ENCODE results near the gene MAP3K3. TPM values are rescaled to one million over a fixed set of nuclear protein-coding genes. Genes with fewer than 3 reads are reported as not detected.

Gene MAP3K3
- total and polyA plus RNA-seq, 2 experiments from 2014 or later, result 8.6 to 36.7 TPM

GRCh38 chr17:63705657-63706056, 83.4 kb downstream of the MAP3K3 start:
- Histone ChIP-seq H3K9ac (no peak overlapping the region), H3K27me3 (replicated peaks; ENCODE audit: insufficient read depth) (no peaks in the 10 kb centered on the region), H3K36me3 (ENCODE audit: low read depth) (peaks cover 15% of the 10 kb centered on the region; the same call in 1 of the 2 replicates), H3F3A (ENCODE audit: insufficient read depth) (peaks cover 5% of the 10 kb centered on the region; the same call in 1 of the 2 replicates), H3K27ac (no peak overlapping the region), H3K4me3 (no peak overlapping the region), H3K79me2 (ENCODE audit: insufficient read depth) (no peaks in the 10 kb centered on the region), H2AFZ (no peak overlapping the region), H3K4me2 (ENCODE audit: unreplicated experiment) (no peak overlapping the region), H3K9me3 (ENCODE audit: low read depth) (no peaks in the 10 kb centered on the region), H3K4me1 (ENCODE audit: insufficient read depth) (0 out of 2 replicates have a peak, but pooled peaks cover 4% of the 10 kb centered on the region), H4K20me1 (ENCODE audit: insufficient read depth) (no peaks in the 10 kb centered on the region), H3K9me2 (ENCODE audit: insufficient read depth) (no peaks in the 10 kb centered on the region)
- TF ChIP-seq EZH2 (IDR thresholded peaks at IDR 0.05; ENCODE audit: insufficient read depth, poor library complexity, severe bottlenecking) (no peak), EZH2phosphoT487 (IDR thresholded peaks at IDR 0.05; ENCODE audit: insufficient read depth, low read depth) (no peak)
- WGBS, 2 experiments (ENCODE audit: low coverage in 1 of 2, low lambda C conversion rate in 2 of 2, missing lambda C conversion rate in 2 of 2), result 90 to 91% methylated on average over 3 of the region's 3 CpGs
- in situ Hi-C loops (cut with MboI), result no loop called here
- no peak for DNase-seq

- Histone ChIP-seq H3K36me3 (ENCODE audit: low read depth) (peaks cover 15% of the 10 kb centered on the region; the same call in 1 of the 2 replicates), H3K27ac (no peak overlapping the region), H3K9me3 (ENCODE audit: low read depth) (no peaks in the 10 kb centered on the region), H3K9me2 (ENCODE audit: insufficient read depth) (no peaks in the 10 kb centered on the region), H3K79me2 (ENCODE audit: insufficient read depth) (no peaks in the 10 kb centered on the region), H3K4me3 (no peak overlapping the region), H2AFZ (no peak overlapping the region), H3K27me3 (replicated peaks; ENCODE audit: insufficient read depth) (no peaks in the 10 kb centered on the region), H4K20me1 (ENCODE audit: insufficient read depth) (no peaks in the 10 kb centered on the region), H3K9ac (no peak overlapping the region), H3K4me1 (ENCODE audit: insufficient read depth) (0 out of 2 replicates have a peak, but pooled peaks cover under 1% of the 10 kb centered on the region), H3F3A (ENCODE audit: insufficient read depth) (peaks cover under 1% of the 10 kb centered on the region; the same call in 1 of the 2 replicates), H3K4me2 (ENCODE audit: unreplicated experiment) (no peak overlapping the region)
- TF ChIP-seq EZH2 (IDR thresholded peaks at IDR 0.05; ENCODE audit: insufficient read depth, poor library complexity, severe bottlenecking), result no peak
- TF ChIP-seq EZH2phosphoT487 (IDR thresholded peaks at IDR 0.05; ENCODE audit: insufficient read depth, low read depth), result no peak
- 95 to 96% methylated on average over 7 of the region's 7 CpGs for WGBS, 2 experiments (ENCODE audit: low coverage in 1 of 2, low lambda C conversion rate in 2 of 2, missing lambda C conversion rate in 2 of 2)
- no peak for DNase-seq
- in situ Hi-C loops (cut with MboI), result no loop called here
Observed at GRCh38 chr17:63706336-63707082, 84.3 kb downstream of the MAP3K3 start.

- H3K9ac ChIP-seq, result no peak overlapping the region
- no peak overlapping the region for H2AFZ ChIP-seq
- no peaks in the 10 kb centered on the region for H3K4me1 ChIP-seq (ENCODE audit: insufficient read depth)
- in situ Hi-C loops (cut with MboI), result no loop called here
- 90 to 91% methylated on average over 11 of the region's 11 CpGs for WGBS, 2 experiments (ENCODE audit: low coverage in 1 of 2, low lambda C conversion rate in 2 of 2, missing lambda C conversion rate in 2 of 2)
- no peak for DNase-seq
- TF ChIP-seq EZH2phosphoT487 (IDR thresholded peaks at IDR 0.05; ENCODE audit: insufficient read depth, low read depth), result no peak
- no peak for TF ChIP-seq EZH2 (IDR thresholded peaks at IDR 0.05; ENCODE audit: insufficient read depth, poor library complexity, severe bottlenecking)
- H3K9me3 ChIP-seq (ENCODE audit: low read depth), result no peaks in the 10 kb centered on the region
- no peaks in the 10 kb centered on the region for H4K20me1 ChIP-seq (ENCODE audit: insufficient read depth)
- no peaks in the 10 kb centered on the region for H3K27me3 ChIP-seq (replicated peaks; ENCODE audit: insufficient read depth)
- H3K4me2 ChIP-seq (ENCODE audit: unreplicated experiment), result no peak overlapping the region
- no peak overlapping the region for H3K4me3 ChIP-seq
- H3K79me2 ChIP-seq (ENCODE audit: insufficient read depth), result no peaks in the 10 kb centered on the region
- H3K27ac ChIP-seq, result no peak overlapping the region
- peaks cover 15% of the 10 kb centered on the region; the same call in 1 of the 2 replicates for H3K36me3 ChIP-seq (ENCODE audit: low read depth)
- no peaks in the 10 kb centered on the region for H3F3A ChIP-seq (ENCODE audit: insufficient read depth)
- no peaks in the 10 kb centered on the region for H3K9me2 ChIP-seq (ENCODE audit: insufficient read depth)
Observed at GRCh38 chr17:63707151-63707550, 84.9 kb downstream of the MAP3K3 start.

GRCh38 chr17:63709110-63709509, 86.9 kb downstream of the MAP3K3 start:
- in situ Hi-C loops (cut with MboI), result no loop called here
- Histone ChIP-seq H3K27me3 (replicated peaks; ENCODE audit: insufficient read depth) (no peaks in the 10 kb centered on the region), H3K27ac (no peak overlapping the region), H3F3A (ENCODE audit: insufficient read depth) (no peaks in the 10 kb centered on the region), H2AFZ (no peak overlapping the region), H3K4me3 (no peak overlapping the region), H3K4me2 (ENCODE audit: unreplicated experiment) (no peak overlapping the region), H4K20me1 (ENCODE audit: insufficient read depth) (no peaks in the 10 kb centered on the region), H3K4me1 (ENCODE audit: insufficient read depth) (no peaks in the 10 kb centered on the region), H3K79me2 (ENCODE audit: insufficient read depth) (no peaks in the 10 kb centered on the region), H3K9me2 (ENCODE audit: insufficient read depth) (no peaks in the 10 kb centered on the region), H3K36me3 (ENCODE audit: low read depth) (peaks cover 15% of the 10 kb centered on the region; the same call in 1 of the 2 replicates), H3K9ac (no peak overlapping the region), H3K9me3 (ENCODE audit: low read depth) (no peaks in the 10 kb centered on the region)
- DNase-seq, result no peak
- WGBS, 2 experiments (ENCODE audit: low coverage in 1 of 2, low lambda C conversion rate in 2 of 2, missing lambda C conversion rate in 2 of 2), result 98 to 99% methylated on average over 6 of the region's 6 CpGs
- TF ChIP-seq EZH2 (IDR thresholded peaks at IDR 0.05; ENCODE audit: insufficient read depth, poor library complexity, severe bottlenecking) (no peak), EZH2phosphoT487 (IDR thresholded peaks at IDR 0.05; ENCODE audit: insufficient read depth, low read depth) (no peak)
